ENCODE results near the gene TRMT2A.
"Not testable (repeated sequence)": the region's sequence is repeated elsewhere in the genome, so short reads cannot be mapped to it uniquely, and the experiment has no call there.

Gene TRMT2A

GRCh38 chr22:20084547-20085413 is 32.2 kb downstream of the TRMT2A start:
- DNase-seq, result peak; percentile 5 to 40

GRCh38 chr22:20083891-20084546 is 33.0 kb downstream of the TRMT2A start:
- DNase-seq, result no peak

GRCh38 chr22:20083157-20083890 is 33.7 kb downstream of the TRMT2A start:
- DNase-seq, result no peak

- peak; percentile 10 to 42 for DNase-seq
Observed at GRCh38 chr22:20080776-20081654, 36.0 kb downstream of the TRMT2A start.

- DNase-seq, result peak; percentile 44 to 64
Observed at GRCh38 chr22:20080445-20080775, 36.6 kb downstream of the TRMT2A start.

GRCh38 chr22:20079745-20080444 is 37.1 kb downstream of the TRMT2A start, which contains the start of gene DGCR8:
TSS of gene DGCR8 (plus strand) at chr22:20080241. CDS start at chr22:20085964, 5,723 bp downstream.
- DNase-seq, result peak; percentile 85 to 92

GRCh38 chr22:20076627-20077172 is 40.3 kb downstream of the TRMT2A start:
- no peak for DNase-seq

GRCh38 chr22:20071524-20071972 is 45.5 kb downstream of the TRMT2A start:
- DNase-seq, result no peak

GRCh38 chr22:20069331-20070042 is 47.5 kb downstream of the TRMT2A start:
- DNase-seq, result no peak

GRCh38 chr22:20068640-20069039 is 48.4 kb downstream of the TRMT2A start:
- DNase-seq, result no peak

GRCh38 chr22:20067384-20067682 is 49.7 kb downstream of the TRMT2A start:
- not testable (repeated sequence) for DNase-seq

GRCh38 chr22:20066617-20067383 is 50.2 kb downstream of the TRMT2A start:
- DNase-seq, result no peak

- no peak for DNase-seq
Observed at GRCh38 chr22:20065896-20066616, 51.0 kb downstream of the TRMT2A start.

GRCh38 chr22:20064545-20065262 is 52.3 kb downstream of the TRMT2A start:
- no peak for DNase-seq

- DNase-seq, result no peak
Observed at GRCh38 chr22:20064140-20064480, 52.9 kb downstream of the TRMT2A start.

- DNase-seq, result no peak
Observed at GRCh38 chr22:20063271-20064139, 53.5 kb downstream of the TRMT2A start.

GRCh38 chr22:20062766-20063083 is 54.3 kb downstream of the TRMT2A start:
- DNase-seq, result no peak
